NT2/D1 (cell line): Measurements from ENCODE around the gene C6orf62.

Experiments used
- YY1 ChIP-seq: IDR thresholded peaks from 2 replicates; pipeline ENCODE4 v1.6.1; 2011; ENCODE audit not compliant: insufficient read length, insufficient read depth
- ZNF274 ChIP-seq: IDR thresholded peaks from 2 replicates; pipeline ENCODE4 v1.6.1; 2011; ENCODE audit warnings: mild to moderate bottlenecking, low read depth, low read length

DNA sequence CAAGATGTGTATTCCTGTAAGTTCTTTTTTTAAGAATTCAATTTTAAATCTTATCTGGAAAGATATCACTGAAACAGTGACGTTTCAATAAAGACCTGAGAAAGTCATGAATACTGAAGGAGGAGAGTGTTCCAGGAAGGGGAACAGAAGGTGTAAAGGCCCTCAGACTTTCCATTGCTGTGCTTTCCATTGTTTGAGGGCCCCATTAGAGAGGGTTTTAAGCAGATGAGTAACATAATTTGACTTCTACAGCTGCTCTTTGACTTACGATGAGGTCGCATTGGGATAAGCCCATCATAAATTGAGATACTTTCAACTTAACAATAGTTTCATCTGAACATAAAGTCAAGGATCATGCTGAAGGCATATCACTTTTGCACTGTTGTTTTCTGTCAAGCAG is 27.4 kb downstream of the C6orf62 start:
- TF ChIP-seq YY1: no peak
- no peak for TF ChIP-seq ZNF274
